ENCODE data around the gene FRZB.

The FRZB gene

DNA sequence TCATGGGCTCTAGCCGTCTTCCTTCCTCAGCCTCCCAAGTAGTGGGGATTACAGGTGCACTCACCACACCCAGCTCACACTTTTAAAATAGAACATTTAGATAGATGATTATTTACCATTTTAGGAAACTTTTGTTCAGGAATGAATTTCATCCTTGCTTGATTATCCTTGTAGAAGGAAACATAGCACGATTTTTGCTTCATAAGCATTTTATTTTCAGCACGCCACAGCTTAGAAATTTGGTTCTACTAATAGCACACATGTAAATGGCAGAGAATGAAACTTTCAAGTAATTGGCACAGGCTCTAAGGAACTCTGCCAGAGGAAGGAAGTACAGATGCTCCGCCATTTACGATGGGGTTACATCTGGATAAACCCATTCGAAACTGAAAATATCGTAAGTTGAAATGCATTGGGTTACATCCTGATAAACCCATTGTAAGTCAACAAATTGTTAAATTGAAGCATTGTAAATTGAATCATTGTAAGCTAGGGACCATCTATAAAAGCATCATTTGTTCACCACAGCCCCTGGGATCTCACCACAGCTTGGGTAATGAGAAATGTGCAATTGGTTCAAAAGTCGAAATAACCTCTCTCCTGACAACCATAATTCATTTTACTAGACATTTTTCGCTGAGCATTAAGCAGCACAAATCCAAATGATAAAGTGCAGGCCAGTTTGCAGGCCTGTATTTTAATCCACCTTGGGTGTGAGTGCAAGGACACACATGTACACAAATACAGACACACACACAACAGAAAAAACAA, 33.2 kb downstream of the FRZB start:
- DNase-seq (ENCODE audit: low read depth) = no peak
- TF ChIP-seq, protein P1, sequence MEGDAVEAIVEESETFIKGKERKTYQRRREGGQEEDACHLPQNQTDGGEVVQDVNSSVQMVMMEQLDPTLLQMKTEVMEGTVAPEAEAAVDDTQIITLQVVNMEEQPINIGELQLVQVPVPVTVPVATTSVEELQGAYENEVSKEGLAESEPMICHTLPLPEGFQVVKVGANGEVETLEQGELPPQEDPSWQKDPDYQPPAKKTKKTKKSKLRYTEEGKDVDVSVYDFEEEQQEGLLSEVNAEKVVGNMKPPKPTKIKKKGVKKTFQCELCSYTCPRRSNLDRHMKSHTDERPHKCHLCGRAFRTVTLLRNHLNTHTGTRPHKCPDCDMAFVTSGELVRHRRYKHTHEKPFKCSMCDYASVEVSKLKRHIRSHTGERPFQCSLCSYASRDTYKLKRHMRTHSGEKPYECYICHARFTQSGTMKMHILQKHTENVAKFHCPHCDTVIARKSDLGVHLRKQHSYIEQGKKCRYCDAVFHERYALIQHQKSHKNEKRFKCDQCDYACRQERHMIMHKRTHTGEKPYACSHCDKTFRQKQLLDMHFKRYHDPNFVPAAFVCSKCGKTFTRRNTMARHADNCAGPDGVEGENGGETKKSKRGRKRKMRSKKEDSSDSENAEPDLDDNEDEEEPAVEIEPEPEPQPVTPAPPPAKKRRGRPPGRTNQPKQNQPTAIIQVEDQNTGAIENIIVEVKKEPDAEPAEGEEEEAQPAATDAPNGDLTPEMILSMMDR (IDR thresholded peaks at IDR 0.05; ENCODE audit: low read depth, low read length, missing control alignments) = no peak
- H3K4me3 ChIP-seq (ENCODE audit: low read depth, low read length) = no peak overlapping the region
- in situ Hi-C loops (cut with HindIII; ENCODE audit: low sequenced_read_pairs) = no loop called here

DNA sequence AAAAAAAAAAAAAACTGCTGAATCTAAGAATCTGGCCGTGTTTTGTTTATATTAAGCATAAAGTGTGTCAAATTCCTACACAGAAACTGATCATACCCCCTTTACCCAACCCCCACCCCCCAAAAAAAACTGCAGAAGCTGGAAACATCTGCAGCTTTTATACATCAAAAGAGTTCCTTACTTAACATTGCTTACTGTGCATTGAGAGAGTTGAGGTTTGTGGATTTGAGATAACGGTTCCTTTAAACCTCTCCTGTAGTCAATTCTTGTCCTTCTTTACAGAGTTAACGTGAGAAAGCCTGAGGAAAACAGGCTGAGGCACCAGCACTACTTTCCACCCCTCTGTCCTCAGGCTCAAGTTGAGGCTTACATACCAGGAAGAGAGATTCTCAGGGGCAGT, 34.5 kb downstream of the FRZB start:
- no peak overlapping the region for H3K4me3 ChIP-seq (ENCODE audit: low read depth, low read length)
- TF ChIP-seq, protein P1 (IDR thresholded peaks at IDR 0.05; ENCODE audit: low read depth, low read length, missing control alignments) = no peak
- no peak for DNase-seq (ENCODE audit: low read depth)
- in situ Hi-C loops (cut with HindIII; ENCODE audit: low sequenced_read_pairs) = no loop called here

DNA sequence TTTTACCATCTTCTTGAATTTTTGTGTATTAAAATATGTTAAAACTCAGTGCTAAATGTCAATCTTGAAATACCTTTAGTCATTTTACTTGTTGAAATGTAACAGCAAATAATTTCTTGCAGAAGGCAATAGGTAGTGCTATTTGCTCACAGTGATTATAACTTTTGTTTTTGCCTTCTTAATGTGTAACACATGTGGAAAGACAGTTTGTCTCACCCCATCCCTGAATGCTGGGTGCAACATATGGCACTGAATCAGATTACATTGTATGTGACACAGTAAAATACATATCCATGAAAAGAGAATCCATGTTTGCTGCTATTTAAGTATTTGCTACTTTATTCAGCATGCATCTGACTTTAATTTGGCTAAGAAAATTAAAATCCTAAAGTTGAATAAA, 35.3 kb downstream of the FRZB start:
- in situ Hi-C loops (cut with HindIII; ENCODE audit: low sequenced_read_pairs) = no loop called here

DNA sequence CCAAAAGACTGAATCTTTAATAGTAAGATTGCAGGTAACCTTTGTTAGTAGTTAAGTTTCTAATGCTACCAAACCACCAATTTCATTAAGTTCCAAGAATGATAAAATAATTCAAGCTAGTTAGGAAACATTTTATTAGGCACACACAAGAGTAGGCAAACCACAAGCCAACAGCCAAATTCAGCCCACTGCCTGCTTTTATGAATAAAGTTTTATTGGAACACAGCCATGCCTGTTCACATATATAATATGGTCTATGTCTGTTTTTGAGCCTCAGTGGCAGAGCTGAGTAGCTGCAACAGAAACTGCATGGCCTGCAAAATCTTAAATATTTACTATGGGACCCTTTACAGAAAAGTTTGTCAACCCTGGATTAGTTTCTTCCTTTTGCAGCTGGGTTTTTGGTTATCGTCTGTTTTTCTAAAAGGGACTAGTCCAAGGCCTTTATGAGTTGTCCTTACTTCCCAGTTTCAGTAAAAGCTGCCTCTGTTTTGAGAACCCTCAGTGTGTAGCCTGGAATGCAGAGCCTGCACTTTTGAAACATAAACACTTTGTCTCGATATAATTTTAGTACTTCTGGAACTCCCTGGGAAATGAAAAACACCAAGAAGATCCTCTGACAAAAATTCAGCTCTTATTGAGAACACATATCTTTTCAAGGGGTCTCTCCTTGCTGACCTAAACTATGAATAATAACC, 39.1 kb downstream of the FRZB start:
- H3K4me3 ChIP-seq (ENCODE audit: low read depth, low read length) = no peak overlapping the region
- TF ChIP-seq, protein P1 (IDR thresholded peaks at IDR 0.05; ENCODE audit: low read depth, low read length, missing control alignments) = no peak
- in situ Hi-C loops (cut with HindIII; ENCODE audit: low sequenced_read_pairs) = no loop called here
- no peak for DNase-seq (ENCODE audit: low read depth)

More for the DNA sequence above, 35.3 kb downstream of the FRZB start:
- TF ChIP-seq, protein P1 (IDR thresholded peaks at IDR 0.05; ENCODE audit: low read depth, low read length, missing control alignments) = no peak
- no peak for DNase-seq (ENCODE audit: low read depth)
- H3K4me3 ChIP-seq (ENCODE audit: low read depth, low read length) = no peak overlapping the region

DNA sequence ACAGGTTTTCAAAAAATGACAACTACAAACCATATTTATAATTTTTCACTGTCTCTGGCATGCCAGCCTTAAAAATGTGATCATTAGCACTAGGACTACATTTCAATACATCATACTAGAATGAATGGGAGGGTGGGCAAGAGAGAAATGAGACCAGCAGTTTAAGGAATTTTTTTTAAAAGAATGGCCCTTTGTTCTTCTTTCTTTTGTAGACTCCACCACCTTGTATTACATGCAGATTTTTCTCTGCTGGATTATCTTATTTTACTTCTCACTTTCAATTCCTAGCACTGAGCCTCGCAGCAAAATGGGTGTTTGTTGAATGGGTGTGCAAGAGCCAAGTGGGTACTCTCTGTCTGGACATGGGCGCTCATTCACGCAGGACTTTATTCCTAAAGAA, 39.9 kb downstream of the FRZB start:
- no peak for DNase-seq (ENCODE audit: low read depth)
- TF ChIP-seq, protein P1 (IDR thresholded peaks at IDR 0.05; ENCODE audit: low read depth, low read length, missing control alignments) = no peak
- H3K4me3 ChIP-seq (ENCODE audit: low read depth, low read length) = no peak overlapping the region
- in situ Hi-C loops (cut with HindIII; ENCODE audit: low sequenced_read_pairs) = no loop called here

DNA sequence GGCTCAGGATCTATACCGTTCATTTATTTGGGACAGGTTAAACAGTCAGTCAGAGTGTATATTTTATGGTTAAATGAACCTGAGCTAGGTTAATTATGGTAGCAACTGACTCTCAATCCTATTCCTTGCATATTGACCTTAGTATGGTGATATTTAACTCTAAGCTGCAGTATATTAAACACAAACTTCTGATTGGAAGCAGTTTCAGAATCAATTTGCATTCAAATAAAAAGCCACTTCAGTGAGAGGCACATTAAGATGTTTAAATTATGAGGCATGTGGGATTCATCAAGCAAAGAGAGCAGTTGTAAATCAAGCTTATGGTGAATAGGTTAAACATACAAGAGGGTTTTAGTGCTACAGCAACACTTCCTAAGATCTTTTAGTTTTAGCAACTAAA, 40.4 kb downstream of the FRZB start:
- no peak for DNase-seq (ENCODE audit: low read depth)
- no peak overlapping the region for H3K4me3 ChIP-seq (ENCODE audit: low read depth, low read length)
- in situ Hi-C loops (cut with HindIII; ENCODE audit: low sequenced_read_pairs) = no loop called here
- TF ChIP-seq, protein P1 (IDR thresholded peaks at IDR 0.05; ENCODE audit: low read depth, low read length, missing control alignments) = no peak
